HepG2 (cell line): ENCODE measurements around the gene DNTTIP2. TPM values are rescaled to one million over a fixed set of nuclear protein-coding genes. Genes with fewer than 3 reads are reported as not detected.

Source experiments
- ASH2L ChIP-seq: fragments of 300-600, 200-600 bp; sonication (generic); IDR thresholded peaks from 2 replicates; pipeline ENCODE4 v1.7.0; 2017; ENCODE audit warnings: low read depth, mild to moderate bottlenecking, moderate library complexity, mixed read lengths, low read length; ENCODE audit not compliant: insufficient read length
- FOXO1 ChIP-seq: sonication (generic); formaldehyde crosslinking; IDR thresholded peaks from 2 replicates; pipeline ENCODE4 v1.4.0; 2020; ENCODE audit warnings: missing genetic modification reagents
- GATAD2A ChIP-seq: IDR thresholded peaks from 2 replicates; pipeline ENCODE4 v1.6.1; 2016
- HDAC1 ChIP-seq: sonication (generic); formaldehyde crosslinking; IDR thresholded peaks from 2 replicates; pipeline ENCODE4 v1.5.1; 2020; ENCODE audit warnings: mild to moderate bottlenecking, missing genetic modification reagents
- HMGA1 ChIP-seq: sonication (generic); formaldehyde crosslinking; conservative IDR thresholded peaks from 2 replicates; pipeline ENCODE4 v1.4.0; 2020; ENCODE audit warnings: missing genetic modification reagents
- IRF2 ChIP-seq: IDR thresholded peaks from 2 replicates; pipeline ENCODE4 v1.6.1; 2018; ENCODE audit warnings: missing genetic modification reagents, missing compliant biosample characterization
- JUNB ChIP-seq: sonication (generic); formaldehyde crosslinking; IDR thresholded peaks from 2 replicates; pipeline ENCODE4 v1.8.0; 2022; ENCODE audit warnings: missing genetic modification reagents, mild to moderate bottlenecking, borderline replicate concordance
- MAFF ChIP-seq: IDR thresholded peaks from 2 replicates; pipeline ENCODE4 v1.6.1; 2011; ENCODE audit warnings: low read depth, low read length, improper control_type of control experiment
- NR2F1 ChIP-seq, 2 experiments: fragments of 450-650 bp in 1 of 2; formaldehyde crosslinking in 1 of 2; IDR thresholded peaks; 2 replicates each; pipeline versions ENCODE4 v1.5.0 to v1.6.1; 2016 to 2020; ENCODE audit warnings: mild to moderate bottlenecking in 1 of 2, missing compliant biosample characterization in 1 of 2, missing genetic modification reagents in 1 of 2, moderate library complexity in 1 of 2
- ZIK1 ChIP-seq: sonication (generic); formaldehyde crosslinking; IDR thresholded peaks from 2 replicates; pipeline ENCODE4 v1.5.0; 2020; ENCODE audit warnings: mild to moderate bottlenecking, low read depth, missing genetic modification reagents, borderline replicate concordance
- ZNF121 ChIP-seq: sonication (generic); formaldehyde crosslinking; IDR thresholded peaks from 2 replicates; pipeline ENCODE4 v1.5.0; 2020; ENCODE audit warnings: mild to moderate bottlenecking, missing genetic modification reagents
- ZNF232 ChIP-seq: sonication (generic); formaldehyde crosslinking; IDR thresholded peaks from 2 replicates; pipeline ENCODE4 v1.4.0; 2020; ENCODE audit warnings: missing genetic modification reagents, borderline replicate concordance
- ZNF234 ChIP-seq: sonication (generic); formaldehyde crosslinking; conservative IDR thresholded peaks from 2 replicates; pipeline ENCODE4 v1.5.1; 2020; ENCODE audit warnings: mild to moderate bottlenecking, missing genetic modification reagents
- ZNF343 ChIP-seq: sonication (generic); formaldehyde crosslinking; IDR thresholded peaks from 2 replicates; pipeline ENCODE4 v1.4.0; 2020; ENCODE audit warnings: mild to moderate bottlenecking, missing genetic modification reagents
- ZNF737 ChIP-seq: sonication (generic); formaldehyde crosslinking; IDR thresholded peaks from 2 replicates; pipeline ENCODE4 v1.5.0; 2020; ENCODE audit warnings: missing genetic modification reagents, mild to moderate bottlenecking, borderline replicate concordance
- ZSCAN25 ChIP-seq: sonication (generic); formaldehyde crosslinking; IDR thresholded peaks from 2 replicates; pipeline ENCODE4 v1.8.0; 2022; ENCODE audit warnings: mild to moderate bottlenecking, missing genetic modification reagents
- polyA plus RNA-seq, 8 experiments: library from polyadenylated mRNA; depleted of rRNA in 3 of 8; stranded (reverse) in 7 of 8; unstranded in 1 of 8; fragments of >200 nt; fragmentation: Illumina TruSeq in 4 of 8; extraction: Trizol in 4 of 8; gene quantifications; 2 replicates each; pipeline versions ENCODE4 v1.2.1 to v1.2.3, GENCODE V29; 2011 to 2016; ENCODE audit warnings: low read depth in 4 of 8, missing spikeins in 1 of 8, mixed read lengths in 1 of 8; ENCODE audit not compliant: insufficient read depth in 1 of 8
- total RNA-seq, 5 experiments: library from RNA; depleted of rRNA; stranded (reverse); fragments of >200 nt; fragmentation: Illumina TruSeq; extraction: Trizol; gene quantifications; 2 replicates each; pipeline ENCODE4 v1.2.3, GENCODE V29; 2016; ENCODE audit warnings: low read depth in 1 of 5
- TF ChIP-seq, protein P1 (sequence below): sonication (generic); formaldehyde crosslinking; IDR thresholded peaks from 2 replicates; pipeline ENCODE4 v1.5.0; 2020; ENCODE audit warnings: mild to moderate bottlenecking, missing genetic modification reagents
- TF ChIP-seq, protein P2 (sequence below): sonication (generic); formaldehyde crosslinking; IDR thresholded peaks from 2 replicates; pipeline ENCODE4 v1.8.1; 2023; ENCODE audit warnings: missing genetic modification reagents, mild to moderate bottlenecking, borderline replicate concordance
- TF ChIP-seq, protein P3 (sequence below): sonication (generic); formaldehyde crosslinking; conservative IDR thresholded peaks from 2 replicates; pipeline ENCODE4 v1.4.0; 2020; ENCODE audit warnings: missing genetic modification reagents
- TF ChIP-seq, protein P4 (sequence below): sonication (generic); formaldehyde crosslinking; IDR thresholded peaks from 2 replicates; pipeline ENCODE4 v1.4.0; 2020; ENCODE audit warnings: missing genetic modification reagents
- TF ChIP-seq, protein P5 (sequence below): sonication (generic); formaldehyde crosslinking; IDR thresholded peaks from 2 replicates; pipeline ENCODE4 v1.4.0; 2020; ENCODE audit warnings: missing genetic modification reagents, mild to moderate bottlenecking, borderline replicate concordance

The DNTTIP2 gene
- total and polyA plus RNA-seq, 2 of the 13 experiments (the other 11 are each of a cell fraction or from before 2014, with no cell fraction given), result 11.4 to 63.3 TPM

DNA sequence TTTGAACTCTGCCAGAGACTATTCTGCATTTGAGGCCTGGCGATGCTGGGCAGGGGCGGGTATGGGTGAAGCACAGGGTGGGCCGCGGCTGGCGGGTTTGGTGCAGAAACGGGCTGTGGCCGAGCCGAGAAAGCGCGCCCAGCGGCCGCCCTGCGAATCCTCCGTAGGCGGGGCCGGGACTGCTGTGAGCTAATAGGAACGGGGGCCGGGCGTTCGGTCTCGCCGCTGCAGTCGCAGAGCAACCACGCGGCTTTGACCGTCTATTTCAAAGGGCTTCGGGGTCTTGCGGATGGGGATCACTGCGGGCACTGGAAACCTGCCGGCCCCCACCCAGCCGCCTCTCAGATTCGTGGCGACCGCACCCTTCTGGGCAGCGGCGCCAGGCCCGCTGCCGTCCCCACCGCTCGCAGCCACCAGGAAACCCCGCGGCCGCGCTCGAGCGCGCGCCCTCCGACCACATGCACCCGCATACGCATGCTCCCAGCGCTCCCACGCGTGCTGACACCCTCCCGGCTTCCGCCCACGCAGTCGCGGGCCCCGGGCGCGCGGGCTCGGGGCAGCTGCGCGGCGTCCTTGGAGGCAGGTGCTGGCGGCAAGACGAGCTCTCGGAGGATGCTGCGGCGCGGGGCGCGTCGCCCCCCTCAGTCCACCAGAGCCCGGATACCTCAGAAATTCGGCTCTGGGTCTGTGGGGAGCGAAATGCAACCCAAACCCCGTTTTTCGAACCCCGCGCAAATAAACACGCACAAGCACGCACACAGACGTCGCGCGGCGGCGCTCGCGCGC lies 32.6 kb downstream of the DNTTIP2 start (continued):
- TF ChIP-seq, protein P1, sequence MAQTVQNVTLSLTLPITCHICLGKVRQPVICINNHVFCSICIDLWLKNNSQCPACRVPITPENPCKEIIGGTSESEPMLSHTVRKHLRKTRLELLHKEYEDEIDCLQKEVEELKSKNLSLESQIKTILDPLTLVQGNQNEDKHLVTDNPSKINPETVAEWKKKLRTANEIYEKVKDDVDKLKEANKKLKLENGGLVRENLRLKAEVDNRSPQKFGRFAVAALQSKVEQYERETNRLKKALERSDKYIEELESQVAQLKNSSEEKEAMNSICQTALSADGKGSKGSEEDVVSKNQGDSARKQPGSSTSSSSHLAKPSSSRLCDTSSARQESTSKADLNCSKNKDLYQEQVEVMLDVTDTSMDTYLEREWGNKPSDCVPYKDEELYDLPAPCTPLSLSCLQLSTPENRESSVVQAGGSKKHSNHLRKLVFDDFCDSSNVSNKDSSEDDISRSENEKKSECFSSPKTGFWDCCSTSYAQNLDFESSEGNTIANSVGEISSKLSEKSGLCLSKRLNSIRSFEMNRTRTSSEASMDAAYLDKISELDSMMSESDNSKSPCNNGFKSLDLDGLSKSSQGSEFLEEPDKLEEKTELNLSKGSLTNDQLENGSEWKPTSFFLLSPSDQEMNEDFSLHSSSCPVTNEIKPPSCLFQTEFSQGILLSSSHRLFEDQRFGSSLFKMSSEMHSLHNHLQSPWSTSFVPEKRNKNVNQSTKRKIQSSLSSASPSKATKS, result no peak
- peak; percentile 79; the same call in 1 of the 2 replicates for TF ChIP-seq ZNF232 (CRISPR knock-in tag)
- peak; percentile 86 for TF ChIP-seq ASH2L
- TF ChIP-seq IRF2 (CRISPR knock-in tag), result no peak; the same call in 1 of the 2 replicates
- TF ChIP-seq ZSCAN25 (CRISPR knock-in tag), result peak; percentile 69
- no peak for TF ChIP-seq ZNF343 (CRISPR knock-in tag)
- TF ChIP-seq ZNF737, result no peak
- no peak for TF ChIP-seq NR2F1 (CRISPR knock-in tag; IDR thresholded peaks at IDR 0.05)
- TF ChIP-seq HDAC1 (CRISPR knock-in tag), result peak; percentile 52
- no peak for TF ChIP-seq MAFF
- 0 out of 2 replicates have a peak, but pooled peaks have one; percentile 6 for TF ChIP-seq FOXO1 (CRISPR knock-in tag)
- TF ChIP-seq, protein P2, sequence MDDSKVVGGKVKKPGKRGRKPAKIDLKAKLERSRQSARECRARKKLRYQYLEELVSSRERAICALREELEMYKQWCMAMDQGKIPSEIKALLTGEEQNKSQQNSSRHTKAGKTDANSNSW, result no peak; the same call in 1 of the 2 replicates
- no peak for TF ChIP-seq ZIK1 (CRISPR knock-in tag)
- TF ChIP-seq ZNF234 (CRISPR knock-in tag), result no peak
- TF ChIP-seq, protein P3, sequence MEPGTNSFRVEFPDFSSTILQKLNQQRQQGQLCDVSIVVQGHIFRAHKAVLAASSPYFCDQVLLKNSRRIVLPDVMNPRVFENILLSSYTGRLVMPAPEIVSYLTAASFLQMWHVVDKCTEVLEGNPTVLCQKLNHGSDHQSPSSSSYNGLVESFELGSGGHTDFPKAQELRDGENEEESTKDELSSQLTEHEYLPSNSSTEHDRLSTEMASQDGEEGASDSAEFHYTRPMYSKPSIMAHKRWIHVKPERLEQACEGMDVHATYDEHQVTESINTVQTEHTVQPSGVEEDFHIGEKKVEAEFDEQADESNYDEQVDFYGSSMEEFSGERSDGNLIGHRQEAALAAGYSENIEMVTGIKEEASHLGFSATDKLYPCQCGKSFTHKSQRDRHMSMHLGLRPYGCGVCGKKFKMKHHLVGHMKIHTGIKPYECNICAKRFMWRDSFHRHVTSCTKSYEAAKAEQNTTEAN (CRISPR knock-in tag), result peak; percentile 47
- TF ChIP-seq JUNB (CRISPR knock-in tag), result no peak
- TF ChIP-seq, protein P4, sequence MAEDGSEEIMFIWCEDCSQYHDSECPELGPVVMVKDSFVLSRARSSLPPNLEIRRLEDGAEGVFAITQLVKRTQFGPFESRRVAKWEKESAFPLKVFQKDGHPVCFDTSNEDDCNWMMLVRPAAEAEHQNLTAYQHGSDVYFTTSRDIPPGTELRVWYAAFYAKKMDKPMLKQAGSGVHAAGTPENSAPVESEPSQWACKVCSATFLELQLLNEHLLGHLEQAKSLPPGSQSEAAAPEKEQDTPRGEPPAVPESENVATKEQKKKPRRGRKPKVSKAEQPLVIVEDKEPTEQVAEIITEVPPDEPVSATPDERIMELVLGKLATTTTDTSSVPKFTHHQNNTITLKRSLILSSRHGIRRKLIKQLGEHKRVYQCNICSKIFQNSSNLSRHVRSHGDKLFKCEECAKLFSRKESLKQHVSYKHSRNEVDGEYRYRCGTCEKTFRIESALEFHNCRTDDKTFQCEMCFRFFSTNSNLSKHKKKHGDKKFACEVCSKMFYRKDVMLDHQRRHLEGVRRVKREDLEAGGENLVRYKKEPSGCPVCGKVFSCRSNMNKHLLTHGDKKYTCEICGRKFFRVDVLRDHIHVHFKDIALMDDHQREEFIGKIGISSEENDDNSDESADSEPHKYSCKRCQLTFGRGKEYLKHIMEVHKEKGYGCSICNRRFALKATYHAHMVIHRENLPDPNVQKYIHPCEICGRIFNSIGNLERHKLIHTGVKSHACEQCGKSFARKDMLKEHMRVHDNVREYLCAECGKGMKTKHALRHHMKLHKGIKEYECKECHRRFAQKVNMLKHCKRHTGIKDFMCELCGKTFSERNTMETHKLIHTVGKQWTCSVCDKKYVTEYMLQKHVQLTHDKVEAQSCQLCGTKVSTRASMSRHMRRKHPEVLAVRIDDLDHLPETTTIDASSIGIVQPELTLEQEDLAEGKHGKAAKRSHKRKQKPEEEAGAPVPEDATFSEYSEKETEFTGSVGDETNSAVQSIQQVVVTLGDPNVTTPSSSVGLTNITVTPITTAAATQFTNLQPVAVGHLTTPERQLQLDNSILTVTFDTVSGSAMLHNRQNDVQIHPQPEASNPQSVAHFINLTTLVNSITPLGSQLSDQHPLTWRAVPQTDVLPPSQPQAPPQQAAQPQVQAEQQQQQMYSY, result no peak
- TF ChIP-seq, protein P5, sequence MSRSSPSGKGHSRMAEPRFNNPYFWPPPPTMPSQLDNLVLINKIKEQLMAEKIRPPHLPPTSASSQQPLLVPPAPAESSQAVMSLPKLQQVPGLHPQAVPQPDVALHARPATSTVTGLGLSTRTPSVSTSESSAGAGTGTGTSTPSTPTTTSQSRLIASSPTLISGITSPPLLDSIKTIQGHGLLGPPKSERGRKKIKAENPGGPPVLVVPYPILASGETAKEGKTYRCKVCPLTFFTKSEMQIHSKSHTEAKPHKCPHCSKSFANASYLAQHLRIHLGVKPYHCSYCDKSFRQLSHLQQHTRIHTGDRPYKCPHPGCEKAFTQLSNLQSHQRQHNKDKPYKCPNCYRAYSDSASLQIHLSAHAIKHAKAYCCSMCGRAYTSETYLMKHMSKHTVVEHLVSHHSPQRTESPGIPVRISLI (CRISPR knock-in tag), result no peak
- TF ChIP-seq ZNF121, result no peak
- TF ChIP-seq HMGA1 (CRISPR knock-in tag), result no peak
- TF ChIP-seq GATAD2A (CRISPR knock-in tag), result peak; percentile 20; the same call in 1 of the 2 replicates
